GM18507 (cell line): ENCODE data around the gene STK31.
"Not testable (repeated sequence)": the region's sequence is repeated elsewhere in the genome, so short reads cannot be mapped to it uniquely, and the experiment has no call there.

ENCODE experiments used
- DNase-seq: peaks from one replicate; pipeline ENCODE4 v3.0.0; 2011; ENCODE audit warnings: low read depth; ENCODE audit not compliant: insufficient read length; ENCODE audit errors: extremely low spot score
- FAIRE-seq: peaks from 2 replicates; lab custom pipeline; 2011; peaks lifted over from hg19 to GRCh38; lab: Jason Lieb, UNC

Gene STK31

GRCh38 chr7:23783115-23783514, 73.1 kb downstream of the STK31 start:
- DNase-seq (no peak), FAIRE-seq (no peak)

GRCh38 chr7:23787272-23787671, 77.3 kb downstream of the STK31 start:
- FAIRE-seq: no peak

GRCh38 chr7:23788843-23789242, 78.8 kb downstream of the STK31 start:
- DNase-seq (no peak), FAIRE-seq (no peak)

More at GRCh38 chr7:23787272-23787671, 77.3 kb downstream of the STK31 start:
- DNase-seq: no peak

GRCh38 chr7:23791721-23792120, 81.7 kb downstream of the STK31 start:
- no peak for DNase-seq
- FAIRE-seq: no peak

GRCh38 chr7:23802720-23803397, 92.8 kb downstream of the STK31 start:
- no peak for FAIRE-seq
- no peak for DNase-seq

GRCh38 chr7:23804707-23805106, 94.7 kb downstream of the STK31 start:
- no peak for DNase-seq
- FAIRE-seq: no peak

- FAIRE-seq (no peak), DNase-seq (no peak)
These were observed 98.4 kb downstream of the STK31 start for GRCh38 chr7:23808421-23808820.

GRCh38 chr7:23810099-23810498, 100.1 kb downstream of the STK31 start:
- no peak for FAIRE-seq
- DNase-seq: no peak

- DNase-seq (no peak), FAIRE-seq (no peak)
These were observed 101.5 kb downstream of the STK31 start for GRCh38 chr7:23811540-23811939.

GRCh38 chr7:23828125-23828524, 118.1 kb downstream of the STK31 start:
- DNase-seq, FAIRE-seq: not testable (repeated sequence)

- not testable (repeated sequence) for FAIRE-seq, DNase-seq
These were observed 122.7 kb downstream of the STK31 start for GRCh38 chr7:23832733-23833132.

GRCh38 chr7:23833405-23833804, 123.4 kb downstream of the STK31 start:
- DNase-seq (no peak), FAIRE-seq (no peak)

- not testable (repeated sequence) for DNase-seq, FAIRE-seq
These were observed 134.8 kb downstream of the STK31 start for GRCh38 chr7:23844837-23845236.

GRCh38 chr7:23852135-23852534, 142.1 kb downstream of the STK31 start:
- FAIRE-seq (no peak), DNase-seq (no peak)

GRCh38 chr7:23852988-23853387, 143.0 kb downstream of the STK31 start:
- DNase-seq (no peak), FAIRE-seq (no peak)

GRCh38 chr7:23863209-23863787, 153.3 kb downstream of the STK31 start:
- FAIRE-seq (no peak), DNase-seq (no peak)

- no peak for FAIRE-seq
- no peak for DNase-seq
These were observed 155.0 kb downstream of the STK31 start for GRCh38 chr7:23864973-23865372.

GRCh38 chr7:23873306-23873705, 163.3 kb downstream of the STK31 start:
- FAIRE-seq (no peak), DNase-seq (no peak)

- FAIRE-seq: not testable (repeated sequence)
These were observed 166.5 kb downstream of the STK31 start for GRCh38 chr7:23876526-23876925.

More at GRCh38 chr7:23876526-23876925, 166.5 kb downstream of the STK31 start:
- not testable (repeated sequence) for DNase-seq
